Neural progenitor cell (in vitro differentiated cells): Measurements from ENCODE around the gene SEMA6D.
A peak's percentile ranks its signal among the peaks of the same experiment; 100 is the strongest.

Experiments
- EZH2 ChIP-seq: fragments of 200-600 bp; sonication (generic); IDR thresholded peaks from 2 replicates; pipeline ENCODE4 v1.6.1; 2017; ENCODE audit warnings: antibody characterized with exemption, mild to moderate bottlenecking, moderate library complexity
- EZH2phosphoT487 ChIP-seq: fragments of 200-600 bp; sonication (generic); IDR thresholded peaks from 2 replicates; pipeline ENCODE4 v1.6.1; 2017; ENCODE audit warnings: antibody characterized with exemption
- TF ChIP-seq, protein P1 (sequence below): fragments of 200-600 bp; sonication (generic); IDR thresholded peaks from 2 replicates; pipeline ENCODE4 v1.5.1; 2017; ENCODE audit warnings: antibody characterized with exemption, mild to moderate bottlenecking

DNA sequence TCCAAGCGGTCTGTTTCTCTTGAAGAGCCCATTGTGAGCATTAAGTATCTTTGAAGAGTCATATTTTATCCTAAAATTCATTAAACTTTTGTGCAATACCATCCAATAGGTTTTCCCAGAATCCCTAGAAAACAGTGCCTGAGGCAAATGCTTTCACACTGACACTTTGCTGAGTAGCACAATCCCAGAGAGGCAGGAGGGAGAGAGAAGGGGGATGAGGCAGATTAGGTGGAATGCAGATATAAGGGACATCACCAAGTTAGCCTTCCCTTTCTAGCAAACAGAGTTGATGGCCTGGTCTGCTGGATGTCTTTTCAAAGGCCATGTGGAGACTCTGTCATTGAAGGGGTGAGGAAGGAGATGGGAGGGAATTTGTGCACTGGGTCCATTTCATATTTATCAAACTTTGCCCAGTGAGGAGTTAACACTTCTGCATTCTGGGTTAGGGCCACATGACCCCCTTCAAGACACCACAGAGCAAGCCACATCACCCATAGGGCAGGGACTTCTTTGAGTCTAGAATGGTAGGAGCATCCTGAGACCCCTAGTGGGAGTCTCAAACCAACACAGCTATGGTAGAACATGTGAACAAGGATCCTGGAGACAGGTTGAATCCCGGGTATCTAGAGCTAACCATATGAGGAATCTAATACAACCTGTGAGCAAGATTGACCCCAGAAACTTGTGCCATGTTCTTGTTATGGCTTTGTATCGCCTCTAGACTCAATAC, 32.0 kb upstream of the SEMA6D start:
- TF ChIP-seq, protein P1, sequence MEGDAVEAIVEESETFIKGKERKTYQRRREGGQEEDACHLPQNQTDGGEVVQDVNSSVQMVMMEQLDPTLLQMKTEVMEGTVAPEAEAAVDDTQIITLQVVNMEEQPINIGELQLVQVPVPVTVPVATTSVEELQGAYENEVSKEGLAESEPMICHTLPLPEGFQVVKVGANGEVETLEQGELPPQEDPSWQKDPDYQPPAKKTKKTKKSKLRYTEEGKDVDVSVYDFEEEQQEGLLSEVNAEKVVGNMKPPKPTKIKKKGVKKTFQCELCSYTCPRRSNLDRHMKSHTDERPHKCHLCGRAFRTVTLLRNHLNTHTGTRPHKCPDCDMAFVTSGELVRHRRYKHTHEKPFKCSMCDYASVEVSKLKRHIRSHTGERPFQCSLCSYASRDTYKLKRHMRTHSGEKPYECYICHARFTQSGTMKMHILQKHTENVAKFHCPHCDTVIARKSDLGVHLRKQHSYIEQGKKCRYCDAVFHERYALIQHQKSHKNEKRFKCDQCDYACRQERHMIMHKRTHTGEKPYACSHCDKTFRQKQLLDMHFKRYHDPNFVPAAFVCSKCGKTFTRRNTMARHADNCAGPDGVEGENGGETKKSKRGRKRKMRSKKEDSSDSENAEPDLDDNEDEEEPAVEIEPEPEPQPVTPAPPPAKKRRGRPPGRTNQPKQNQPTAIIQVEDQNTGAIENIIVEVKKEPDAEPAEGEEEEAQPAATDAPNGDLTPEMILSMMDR: peak; percentile 21
- TF ChIP-seq EZH2: no peak
- TF ChIP-seq EZH2phosphoT487: no peak
